ENCODE measurements around the gene CNPY1. TPM values are rescaled to one million over a fixed set of nuclear protein-coding genes. Genes with fewer than 3 reads are reported as not detected.

The CNPY1 gene
- total RNA-seq, 2 experiments from 2014 or later: not detected

- H3K27me3 Mint-ChIP-seq: peaks cover 3% of the 10 kb centered on the region
- TF ChIP-seq CTCF (IDR thresholded peaks at IDR 0.05): no peak
Measured at GRCh38 chr7:155553871-155554270, 7.5 kb upstream of the CNPY1 start.

GRCh38 chr7:155551785-155552611 is 5.6 kb upstream of the CNPY1 start:
- TF ChIP-seq CTCF (IDR thresholded peaks at IDR 0.05): no peak
- no peak for ATAC-seq (ENCODE audit: poor library complexity)
- Mint-ChIP-seq H3K9me3 (no peaks in the 10 kb centered on the region), H3K27ac (no peak overlapping the region), H3K4me1 (ENCODE audit: low read depth) (no peaks in the 10 kb centered on the region), H3K4me3 (no peak overlapping the region), H3K36me3 (ENCODE audit: low read depth) (no peaks in the 10 kb centered on the region), H3K27me3 (peaks cover 6% of the 10 kb centered on the region)
- no peaks in the 10 kb centered on the region for H3K36me3 ChIP-seq (ENCODE audit: insufficient read depth, low read length)
- intact Hi-C loops (cut with DNase I, micrococcal nuclease): no loop called here
- no peaks in the 10 kb centered on the region for H3K4me1 ChIP-seq (ENCODE audit: insufficient read depth, low read length)
- POLR2A ChIA-PET: no interaction called here
- peaks cover 0 to 2% of the 10 kb centered on the region in 2 experiments for H3K27me3 ChIP-seq (ENCODE audit: control insufficient read depth in 1 of 2, insufficient read depth in 2 of 2, low read length in 2 of 2)
- CTCF ChIA-PET: no interaction called here
- no peak for DNase-seq
- peaks cover 0 to 13% of the 10 kb centered on the region in 2 experiments for H3K9me3 ChIP-seq (ENCODE audit: control insufficient read depth in 1 of 2, insufficient read depth in 1 of 2, low read length in 2 of 2)
- no peak overlapping the region for H3K27ac ChIP-seq (ENCODE audit: low read depth in 1 of 2, low read length in 2 of 2)
- H3K4me3 ChIP-seq (ENCODE audit: low read length): no peak overlapping the region

More at GRCh38 chr7:155553871-155554270, 7.5 kb upstream of the CNPY1 start:
- intact Hi-C loops (cut with DNase I, micrococcal nuclease): no loop called here
- Histone ChIP-seq H3K36me3 (ENCODE audit: insufficient read depth, low read length) (no peaks in the 10 kb centered on the region), H3K4me3 (ENCODE audit: low read length) (no peak overlapping the region), H3K4me1 (ENCODE audit: insufficient read depth, low read length) (no peaks in the 10 kb centered on the region), H3K27ac (ENCODE audit: low read depth in 1 of 2, low read length in 2 of 2) (no peak overlapping the region), H3K9me3 (ENCODE audit: control insufficient read depth in 1 of 2, insufficient read depth in 1 of 2, low read length in 2 of 2) (peaks cover 0 to 16% of the 10 kb centered on the region in 2 experiments), H3K27me3 (ENCODE audit: control insufficient read depth in 1 of 2, insufficient read depth in 2 of 2, low read length in 2 of 2) (peaks cover 2% of the 10 kb centered on the region in 2 experiments)
- H3K4me1 Mint-ChIP-seq (ENCODE audit: low read depth): no peaks in the 10 kb centered on the region
- POLR2A ChIA-PET: no interaction called here
- CTCF ChIA-PET: no interaction called here
- no peak overlapping the region for H3K4me3 Mint-ChIP-seq
- H3K36me3 Mint-ChIP-seq (ENCODE audit: low read depth): no peaks in the 10 kb centered on the region
- no peak for DNase-seq
- no peak overlapping the region for H3K27ac Mint-ChIP-seq
- no peak for ATAC-seq (ENCODE audit: poor library complexity)
- H3K9me3 Mint-ChIP-seq: no peaks in the 10 kb centered on the region

- Mint-ChIP-seq H3K9me3 (no peaks in the 10 kb centered on the region), H3K4me3 (no peak overlapping the region), H3K27me3 (peaks cover 6% of the 10 kb centered on the region), H3K27ac (no peak overlapping the region), H3K4me1 (ENCODE audit: low read depth) (no peaks in the 10 kb centered on the region), H3K36me3 (ENCODE audit: low read depth) (no peaks in the 10 kb centered on the region)
- no peak for DNase-seq
- TF ChIP-seq CTCF (IDR thresholded peaks at IDR 0.05): no peak
- no peak for ATAC-seq (ENCODE audit: poor library complexity)
- intact Hi-C loops (cut with DNase I, micrococcal nuclease): no loop called here
- H3K36me3 ChIP-seq (ENCODE audit: insufficient read depth, low read length): no peaks in the 10 kb centered on the region
- CTCF ChIA-PET: interaction anchor here (0.6 kb wide), 1 partner anchor 1293 kb away, joined by 3 read pairs; no protein-coding TSS in a partner anchor
- H3K27ac ChIP-seq (ENCODE audit: low read depth in 1 of 2, low read length in 2 of 2): no peak overlapping the region
- H3K27me3 ChIP-seq (ENCODE audit: control insufficient read depth in 1 of 2, insufficient read depth in 2 of 2, low read length in 2 of 2): peaks cover 0 to 2% of the 10 kb centered on the region in 2 experiments
- H3K9me3 ChIP-seq (ENCODE audit: control insufficient read depth in 1 of 2, insufficient read depth in 1 of 2, low read length in 2 of 2): peaks cover 0 to 13% of the 10 kb centered on the region in 2 experiments
- POLR2A ChIA-PET: no interaction called here
- H3K4me1 ChIP-seq (ENCODE audit: insufficient read depth, low read length): no peaks in the 10 kb centered on the region
- no peak overlapping the region for H3K4me3 ChIP-seq (ENCODE audit: low read length)
Measured at GRCh38 chr7:155550916-155551315, 4.6 kb upstream of the CNPY1 start.

Data from CD4-positive, alpha-beta T cell (primary cell).